K562 (cell line): ENCODE measurements around the gene RPS8. TPM values are rescaled to one million over a fixed set of nuclear protein-coding genes. Genes with fewer than 3 reads are reported as not detected.

Experiments used
- BRD4 ChIP-seq: fragments of 200-600 bp; sonication (generic); IDR thresholded peaks from 2 replicates; pipeline ENCODE4 v1.6.1; 2017; ENCODE audit warnings: inconsistent platforms
- CC2D1A ChIP-seq: fragments of 450-650 bp; IDR thresholded peaks from 2 replicates; pipeline ENCODE4 v1.6.1; 2017; ENCODE audit warnings: mild to moderate bottlenecking
- CHD2 ChIP-seq: IDR thresholded peaks from 2 replicates; pipeline ENCODE4 v1.6.1; 2011; ENCODE audit warnings: low read depth, low read length
- DPF2 ChIP-seq: fragments of 450-650 bp; IDR thresholded peaks from 2 replicates; pipeline ENCODE4 v1.6.1; 2016
- ETV1 ChIP-seq: fragments of 450-650 bp; conservative IDR thresholded peaks from 2 replicates; pipeline ENCODE4 v1.6.1; 2016; ENCODE audit warnings: missing genetic modification characterization, control low read depth, low read depth, missing compliant biosample characterization
- ETV5 ChIP-seq: sonication (generic); formaldehyde crosslinking; IDR thresholded peaks from 2 replicates; pipeline ENCODE4 v1.4.0; 2020; ENCODE audit warnings: low read depth, mild to moderate bottlenecking, missing genetic modification reagents
- FOSL1 ChIP-seq: fragments of 200-800 bp; sonication (Bioruptor generic); conservative IDR thresholded peaks from 2 replicates; pipeline ENCODE4 v1.6.1; 2016; ENCODE audit warnings: missing genetic modification characterization, missing compliant biosample characterization
- NFE2L1 ChIP-seq: fragments of 450-650 bp; IDR thresholded peaks from 2 replicates; pipeline ENCODE4 v1.6.1; 2016; ENCODE audit warnings: missing genetic modification characterization, low read depth, mild to moderate bottlenecking, missing compliant biosample characterization, moderate library complexity, borderline replicate concordance
- POLR2AphosphoS2 ChIP-seq: IDR thresholded peaks from 2 replicates; pipeline ENCODE4 v1.6.1; 2012; ENCODE audit warnings: low read length, improper control_type of control experiment
- THRAP3 ChIP-seq: fragments of 450-650 bp; IDR thresholded peaks from 2 replicates; pipeline ENCODE4 v1.6.1; 2016; ENCODE audit warnings: mild to moderate bottlenecking, inconsistent platforms, borderline replicate concordance
- ZC3H4 ChIP-seq: sonication (generic); formaldehyde crosslinking; IDR thresholded peaks from 2 replicates; pipeline ENCODE4 v1.9.0; 2021; ENCODE audit warnings: missing genetic modification reagents, borderline replicate concordance
- ZNF197 ChIP-seq: fragments of 200-800 bp; sonication (Bioruptor generic); IDR thresholded peaks from 2 replicates; pipeline ENCODE4 v1.6.1; 2016; ENCODE audit warnings: low read depth, missing genetic modification characterization, missing compliant biosample characterization
- ZNF551 ChIP-seq: fragments of 250-450 bp; sonication (Bioruptor Pico); IDR thresholded peaks from 2 replicates; pipeline ENCODE4 v1.5.0; 2021; ENCODE audit warnings: mild to moderate bottlenecking, moderate library complexity
- ZNF778 ChIP-seq: fragments of 450-650 bp; formaldehyde crosslinking; IDR thresholded peaks from 2 replicates; pipeline ENCODE4 v1.4.0; 2020; ENCODE audit warnings: mild to moderate bottlenecking, moderate library complexity
- polyA plus RNA-seq, 8 experiments: library from polyadenylated mRNA; depleted of rRNA in 4 of 8; stranded (reverse) in 5 of 8; unstranded in 3 of 8; fragments of >200 nt; fragmentation: Nextera tagmentation in 2 of 8; fragmentation: Illumina TruSeq in 1 of 8; extraction: Ambion mirVana in 2 of 8; extraction: Trizol in 1 of 8; gene quantifications; 2 replicates each; pipeline versions ENCODE4 v1.2.1 to v1.2.3, GENCODE V29; 2011 to 2014; ENCODE audit warnings: inconsistent platforms in 1 of 8, missing spikeins in 1 of 8
- total RNA-seq, 7 experiments: library from RNA; depleted of rRNA in 6 of 7; stranded (reverse); fragments of >200 nt in 6 of 7; fragmentation: Illumina TruSeq in 2 of 7; extraction: Trizol in 2 of 7; gene quantifications; 2 replicates each; pipeline versions ENCODE4 v1.2.1 to v1.2.3, GENCODE V29; 2011 to 2021; ENCODE audit warnings: low replicate concordance in 1 of 7
- TF ChIP-seq, protein P1 (sequence below): fragments of 250-450 bp; sonication (Bioruptor Pico); IDR thresholded peaks from 2 replicates; pipeline ENCODE4 v1.4.0; 2020; ENCODE audit warnings: mild to moderate bottlenecking, moderate library complexity, borderline replicate concordance
- TF ChIP-seq, protein P2 (sequence below): sonication (generic); formaldehyde crosslinking; IDR thresholded peaks from 2 replicates; pipeline ENCODE4 v1.8.1; 2023; ENCODE audit warnings: mild to moderate bottlenecking, missing genetic modification reagents
- TF ChIP-seq, protein P3 (sequence below): fragments of 450-650 bp; IDR thresholded peaks from 2 replicates; pipeline ENCODE4 v1.6.1; 2017; ENCODE audit warnings: mild to moderate bottlenecking, moderate library complexity
- TF ChIP-seq, protein P4 (sequence below): fragments of 250-450 bp; sonication (Bioruptor Pico); IDR thresholded peaks from 2 replicates; pipeline ENCODE4 v1.4.0; 2020
- TF ChIP-seq, protein P5 (sequence below): fragments of 450-650 bp; formaldehyde crosslinking; IDR thresholded peaks from 2 replicates; pipeline ENCODE4 v1.4.0; 2020; ENCODE audit warnings: mild to moderate bottlenecking, mixed read lengths

RPS8 gene
- total and polyA plus RNA-seq, 9 of the 15 experiments (the other 6 are each of a cell fraction or from before 2014, with no cell fraction given), result 2,431 to 4,168 (median 3,109) TPM

DNA sequence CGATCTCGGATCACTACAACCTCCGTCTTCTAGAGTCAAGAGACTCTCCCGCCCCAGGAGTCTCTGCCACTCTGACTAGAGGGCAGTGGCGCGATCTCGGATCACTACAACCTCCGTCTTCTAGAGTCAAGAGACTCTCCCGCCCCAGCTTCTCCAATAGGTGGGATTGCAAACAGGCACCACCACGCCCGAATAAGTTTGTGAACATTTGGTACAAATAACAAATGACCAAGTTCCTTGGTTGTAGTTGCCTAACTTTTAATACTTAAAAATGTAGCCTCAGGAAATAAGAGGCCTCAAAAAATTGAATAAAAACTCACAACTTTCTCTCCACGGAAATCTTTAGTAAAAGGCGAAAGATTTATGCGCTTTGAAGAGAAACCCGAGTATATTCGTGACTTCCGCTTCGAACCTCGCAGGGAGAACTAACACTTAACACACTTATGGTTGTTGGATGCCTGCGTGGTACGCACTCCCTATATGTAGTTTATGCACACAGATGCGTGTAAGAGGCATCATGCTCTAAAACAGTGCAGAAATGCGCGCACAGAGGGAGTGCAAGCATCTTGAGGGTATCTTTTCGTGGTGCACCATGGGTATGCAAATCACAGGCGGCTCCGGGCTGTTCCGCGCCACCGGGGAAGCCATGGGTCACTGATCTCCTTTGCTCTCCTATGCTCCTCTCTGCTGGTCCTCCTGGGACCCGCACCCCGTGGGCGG, 44.4 kb downstream of the RPS8 start (continued):
- TF ChIP-seq, protein P1, sequence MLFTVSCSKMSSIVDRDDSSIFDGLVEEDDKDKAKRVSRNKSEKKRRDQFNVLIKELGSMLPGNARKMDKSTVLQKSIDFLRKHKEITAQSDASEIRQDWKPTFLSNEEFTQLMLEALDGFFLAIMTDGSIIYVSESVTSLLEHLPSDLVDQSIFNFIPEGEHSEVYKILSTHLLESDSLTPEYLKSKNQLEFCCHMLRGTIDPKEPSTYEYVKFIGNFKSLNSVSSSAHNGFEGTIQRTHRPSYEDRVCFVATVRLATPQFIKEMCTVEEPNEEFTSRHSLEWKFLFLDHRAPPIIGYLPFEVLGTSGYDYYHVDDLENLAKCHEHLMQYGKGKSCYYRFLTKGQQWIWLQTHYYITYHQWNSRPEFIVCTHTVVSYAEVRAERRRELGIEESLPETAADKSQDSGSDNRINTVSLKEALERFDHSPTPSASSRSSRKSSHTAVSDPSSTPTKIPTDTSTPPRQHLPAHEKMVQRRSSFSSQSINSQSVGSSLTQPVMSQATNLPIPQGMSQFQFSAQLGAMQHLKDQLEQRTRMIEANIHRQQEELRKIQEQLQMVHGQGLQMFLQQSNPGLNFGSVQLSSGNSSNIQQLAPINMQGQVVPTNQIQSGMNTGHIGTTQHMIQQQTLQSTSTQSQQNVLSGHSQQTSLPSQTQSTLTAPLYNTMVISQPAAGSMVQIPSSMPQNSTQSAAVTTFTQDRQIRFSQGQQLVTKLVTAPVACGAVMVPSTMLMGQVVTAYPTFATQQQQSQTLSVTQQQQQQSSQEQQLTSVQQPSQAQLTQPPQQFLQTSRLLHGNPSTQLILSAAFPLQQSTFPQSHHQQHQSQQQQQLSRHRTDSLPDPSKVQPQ, result 0 out of 2 replicates have a peak, but pooled peaks have one; percentile 9
- peak; percentile 69; the same call in 1 of the 2 replicates for TF ChIP-seq ZNF197 (CRISPR knock-in tag)
- TF ChIP-seq, protein P2, sequence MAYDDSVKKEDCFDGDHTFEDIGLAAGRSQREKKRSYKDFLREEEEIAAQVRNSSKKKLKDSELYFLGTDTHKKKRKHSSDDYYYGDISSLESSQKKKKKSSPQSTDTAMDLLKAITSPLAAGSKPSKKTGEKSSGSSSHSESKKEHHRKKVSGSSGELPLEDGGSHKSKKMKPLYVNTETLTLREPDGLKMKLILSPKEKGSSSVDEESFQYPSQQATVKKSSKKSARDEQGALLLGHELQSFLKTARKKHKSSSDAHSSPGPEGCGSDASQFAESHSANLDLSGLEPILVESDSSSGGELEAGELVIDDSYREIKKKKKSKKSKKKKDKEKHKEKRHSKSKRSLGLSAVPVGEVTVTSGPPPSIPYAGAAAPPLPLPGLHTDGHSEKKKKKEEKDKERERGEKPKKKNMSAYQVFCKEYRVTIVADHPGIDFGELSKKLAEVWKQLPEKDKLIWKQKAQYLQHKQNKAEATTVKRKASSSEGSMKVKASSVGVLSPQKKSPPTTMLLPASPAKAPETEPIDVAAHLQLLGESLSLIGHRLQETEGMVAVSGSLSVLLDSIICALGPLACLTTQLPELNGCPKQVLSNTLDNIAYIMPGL (CRISPR knock-in tag), result no peak
- peak; percentile 94; the same call in 1 of the 2 replicates for TF ChIP-seq ZC3H4 (CRISPR knock-in tag)
- TF ChIP-seq POLR2AphosphoS2, result peak; percentile 100
- TF ChIP-seq BRD4, result peak; percentile 70; the same call in 1 of the 2 replicates
- TF ChIP-seq, protein P3, sequence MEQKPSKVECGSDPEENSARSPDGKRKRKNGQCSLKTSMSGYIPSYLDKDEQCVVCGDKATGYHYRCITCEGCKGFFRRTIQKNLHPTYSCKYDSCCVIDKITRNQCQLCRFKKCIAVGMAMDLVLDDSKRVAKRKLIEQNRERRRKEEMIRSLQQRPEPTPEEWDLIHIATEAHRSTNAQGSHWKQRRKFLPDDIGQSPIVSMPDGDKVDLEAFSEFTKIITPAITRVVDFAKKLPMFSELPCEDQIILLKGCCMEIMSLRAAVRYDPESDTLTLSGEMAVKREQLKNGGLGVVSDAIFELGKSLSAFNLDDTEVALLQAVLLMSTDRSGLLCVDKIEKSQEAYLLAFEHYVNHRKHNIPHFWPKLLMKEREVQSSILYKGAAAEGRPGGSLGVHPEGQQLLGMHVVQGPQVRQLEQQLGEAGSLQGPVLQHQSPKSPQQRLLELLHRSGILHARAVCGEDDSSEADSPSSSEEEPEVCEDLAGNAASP, result no peak
- TF ChIP-seq THRAP3, result peak; percentile 99
- TF ChIP-seq ETV1 (tag), result peak; percentile 95
- TF ChIP-seq CC2D1A, result peak; percentile 15; the same call in 1 of the 2 replicates
- TF ChIP-seq DPF2, result peak; percentile 55
- TF ChIP-seq ZNF551 (CRISPR knock-in tag), result peak; percentile 95
- peak; percentile 68 for TF ChIP-seq CHD2
- no peak for TF ChIP-seq NFE2L1 (tag)
- TF ChIP-seq, protein P4, sequence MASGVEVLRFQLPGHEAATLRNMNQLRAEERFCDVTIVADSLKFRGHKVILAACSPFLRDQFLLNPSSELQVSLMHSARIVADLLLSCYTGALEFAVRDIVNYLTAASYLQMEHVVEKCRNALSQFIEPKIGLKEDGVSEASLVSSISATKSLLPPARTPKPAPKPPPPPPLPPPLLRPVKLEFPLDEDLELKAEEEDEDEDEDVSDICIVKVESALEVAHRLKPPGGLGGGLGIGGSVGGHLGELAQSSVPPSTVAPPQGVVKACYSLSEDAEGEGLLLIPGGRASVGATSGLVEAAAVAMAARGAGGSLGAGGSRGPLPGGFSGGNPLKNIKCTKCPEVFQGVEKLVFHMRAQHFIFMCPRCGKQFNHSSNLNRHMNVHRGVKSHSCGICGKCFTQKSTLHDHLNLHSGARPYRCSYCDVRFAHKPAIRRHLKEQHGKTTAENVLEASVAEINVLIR (CRISPR knock-in tag), result no peak; the same call in none of the 2 replicates
- TF ChIP-seq ETV5, result peak; percentile 90; the same call in 1 of the 2 replicates
- no peak for TF ChIP-seq ZNF778
- TF ChIP-seq FOSL1 (tag), result peak; percentile 83
- TF ChIP-seq, protein P5, sequence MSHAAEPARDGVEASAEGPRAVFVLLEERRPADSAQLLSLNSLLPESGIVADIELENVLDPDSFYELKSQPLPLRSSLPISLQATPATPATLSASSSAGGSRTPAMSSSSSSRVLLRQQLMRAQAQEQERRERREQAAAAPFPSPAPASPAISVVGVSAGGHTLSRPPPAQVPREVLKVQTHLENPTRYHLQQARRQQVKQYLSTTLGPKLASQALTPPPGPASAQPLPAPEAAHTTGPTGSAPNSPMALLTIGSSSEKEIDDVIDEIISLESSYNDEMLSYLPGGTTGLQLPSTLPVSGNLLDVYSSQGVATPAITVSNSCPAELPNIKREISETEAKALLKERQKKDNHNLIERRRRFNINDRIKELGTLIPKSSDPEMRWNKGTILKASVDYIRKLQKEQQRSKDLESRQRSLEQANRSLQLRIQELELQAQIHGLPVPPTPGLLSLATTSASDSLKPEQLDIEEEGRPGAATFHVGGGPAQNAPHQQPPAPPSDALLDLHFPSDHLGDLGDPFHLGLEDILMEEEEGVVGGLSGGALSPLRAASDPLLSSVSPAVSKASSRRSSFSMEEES (CRISPR knock-in tag), result no peak
